Heart left ventricle (tissue), 13 donors: ENCODE results near the gene ANGPTL5.

ENCODE experiments used
- POLR2A ChIP-seq, 2 donors: fragments of 450-650 bp; IDR thresholded peaks; one replicate each; pipeline ENCODE4 v1.6.1; 2017; ENCODE audit warnings: antibody characterized with exemption in 2 of 2, mild to moderate bottlenecking in 2 of 2, moderate library complexity in 2 of 2
- TF ChIP-seq, protein P1 (sequence below), 12 donors: fragments of 200-600 bp; sonication (generic) in 4 of 12; IDR thresholded peaks; one replicate each; pipeline versions ENCODE4 v1.5.0 to v1.8.0; 2018 to 2022; ENCODE audit warnings: antibody characterized with exemption in 12 of 12, mild to moderate bottlenecking in 5 of 12
- donor health status: ischemic (EF 13 %, LVEDD 7.1; RV severe dilation, severe dysfunction).
- donor health status: DM: no; HTN: yes; CAD: no.
- donor health status: DM: no; HTN: no; CAD: no.
- donor health status: ischemic (EF 25% LVEDD 6.9; RV normal size, moderate dysfunction).
- donor health status: ischemic (EF 25% LVEDD 5.7; RV mildly dilated, moderate dysfunction).
- donor health status: ischemic (EF 35%, LVEDD 5.7; RV mildly dilated, moderate dysfunction).
- donor health status: nonischemic (EF 11% LVEDD 7.7; RV severe dilation, severe dysfunction).
- donor health status: DM: yes; HTN: yes; CAD: no.
- donor health status: PGD.
- donor health status: ischemic (EF 29% LVEDD 5.4; RV normal size, mild dysfunction).
- donor health status: nonischemic (EF 23%, LVEDD 6.1; RV moderate dilation, normal function).

- TF ChIP-seq, protein P1, sequence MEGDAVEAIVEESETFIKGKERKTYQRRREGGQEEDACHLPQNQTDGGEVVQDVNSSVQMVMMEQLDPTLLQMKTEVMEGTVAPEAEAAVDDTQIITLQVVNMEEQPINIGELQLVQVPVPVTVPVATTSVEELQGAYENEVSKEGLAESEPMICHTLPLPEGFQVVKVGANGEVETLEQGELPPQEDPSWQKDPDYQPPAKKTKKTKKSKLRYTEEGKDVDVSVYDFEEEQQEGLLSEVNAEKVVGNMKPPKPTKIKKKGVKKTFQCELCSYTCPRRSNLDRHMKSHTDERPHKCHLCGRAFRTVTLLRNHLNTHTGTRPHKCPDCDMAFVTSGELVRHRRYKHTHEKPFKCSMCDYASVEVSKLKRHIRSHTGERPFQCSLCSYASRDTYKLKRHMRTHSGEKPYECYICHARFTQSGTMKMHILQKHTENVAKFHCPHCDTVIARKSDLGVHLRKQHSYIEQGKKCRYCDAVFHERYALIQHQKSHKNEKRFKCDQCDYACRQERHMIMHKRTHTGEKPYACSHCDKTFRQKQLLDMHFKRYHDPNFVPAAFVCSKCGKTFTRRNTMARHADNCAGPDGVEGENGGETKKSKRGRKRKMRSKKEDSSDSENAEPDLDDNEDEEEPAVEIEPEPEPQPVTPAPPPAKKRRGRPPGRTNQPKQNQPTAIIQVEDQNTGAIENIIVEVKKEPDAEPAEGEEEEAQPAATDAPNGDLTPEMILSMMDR (IDR thresholded peaks at IDR 0.05) = no peak
- no peak for TF ChIP-seq POLR2A (IDR thresholded peaks at IDR 0.05)
Measured at GRCh38 chr11:101955701-101956100, 39.4 kb upstream of the ANGPTL5 start.
